Endothelial cell of umbilical vein (primary cell): ENCODE measurements around the gene CACNA2D3. TPM values are rescaled to one million over a fixed set of nuclear protein-coding genes. Genes with fewer than 3 reads are reported as not detected.

Experiments
- BruUV-seq: library from RNA; stranded (reverse); fragments of 400-500 nt; replicated peaks from 2 replicates; lab custom pipeline; 2021; lab: Mats Ljungman, UMichigan
- CTCF ChIA-PET: fragments of 300-600, 350-600 bp; sonication (Branson Sonifier 250); formaldehyde crosslinking; loops from one replicate; lab custom pipeline; 2021; ENCODE audit warnings: antibody characterized with exemption, inconsistent platforms; lab: Charles Lee
- POLR2A ChIA-PET: fragments of 300-600, 350-600 bp; sonication (Branson Sonifier 250); formaldehyde crosslinking; loops from one replicate; lab custom pipeline; 2021; ENCODE audit warnings: antibody characterized with exemption, inconsistent platforms; lab: Charles Lee
- DNase-seq: peaks from one replicate; pipeline ENCODE4 v3.0.0-alpha.2; 2011; ENCODE audit warnings: low read depth, low spot score
- FAIRE-seq: peaks from 2 replicates; lab custom pipeline; 2011; peaks lifted over from hg19 to GRCh38; lab: Jason Lieb, UNC
- H2AFZ ChIP-seq: 2 replicates; pipeline ENCODE4 v1.6.0; 2012; ENCODE audit warnings: low read depth, low read length, control low read depth, inconsistent platforms
- H3K27ac ChIP-seq: 2 replicates; pipeline ENCODE4 v1.5.1; 2011; ENCODE audit warnings: low read depth, mild to moderate bottlenecking, control low read depth, low read length, moderate library complexity; ENCODE audit not compliant: insufficient read depth
- H3K27me3 ChIP-seq, 2 experiments: 2 replicates each; pipeline versions ENCODE4 v1.6.0 to v1.6.1; 2011; ENCODE audit warnings: low read length in 2 of 2, mixed read lengths in 1 of 2; ENCODE audit not compliant: control insufficient read depth in 2 of 2, insufficient read depth in 2 of 2
- H3K36me3 ChIP-seq, 2 experiments: 2 replicates in 1 of 2; 3 replicates in 1 of 2; pipeline ENCODE4 v1.5.1; 2011; ENCODE audit warnings: low read length in 2 of 2, mild to moderate bottlenecking in 1 of 2, moderate library complexity in 1 of 2; ENCODE audit not compliant: control insufficient read depth in 2 of 2, insufficient read depth in 2 of 2; ENCODE audit errors: extremely low read depth in 1 of 2
- H3K4me1 ChIP-seq: 3 replicates; pipeline ENCODE4 v1.5.1; 2011; ENCODE audit warnings: mild to moderate bottlenecking, low read length; ENCODE audit not compliant: control insufficient read depth, insufficient read depth; ENCODE audit errors: extremely low read depth
- H3K4me2 ChIP-seq: 2 replicates; pipeline ENCODE4 v1.6.1; 2011; ENCODE audit warnings: low read length, control low read depth, mixed read lengths; ENCODE audit not compliant: insufficient read depth
- H3K4me3 ChIP-seq, 3 experiments: fragments of 200-600 bp in 1 of 3; sonication (generic), shearing (Covaris generic) in 1 of 3; replicated peaks in 1 of 3; 2 replicates each; pipeline ENCODE4 v1.5.1; 2011 to 2016; ENCODE audit warnings: control low read depth in 3 of 3, low read length in 3 of 3, mild to moderate bottlenecking in 2 of 3, inconsistent platforms in 1 of 3, low read depth in 1 of 3, moderate library complexity in 1 of 3; ENCODE audit not compliant: insufficient read depth in 1 of 3
- H3K79me2 ChIP-seq: 2 replicates; pipeline ENCODE4 v1.6.0; 2012; ENCODE audit warnings: low read length, inconsistent platforms; ENCODE audit not compliant: control insufficient read depth, insufficient read depth
- H3K9ac ChIP-seq: replicated peaks from 2 replicates; pipeline ENCODE3; 2011; ENCODE audit warnings: low read length, control low read depth; ENCODE audit not compliant: insufficient read depth; ENCODE audit errors: extremely low read depth
- H3K9me1 ChIP-seq: replicated peaks from 3 replicates; pipeline ENCODE4 v1.6.0; 2011; ENCODE audit warnings: mild to moderate bottlenecking, low read length; ENCODE audit not compliant: control insufficient read depth, insufficient read depth; ENCODE audit errors: extremely low read depth
- H3K9me3 ChIP-seq: replicated peaks from 2 replicates; pipeline ENCODE4 v1.5.1; 2012; ENCODE audit warnings: low read length, inconsistent platforms; ENCODE audit not compliant: control insufficient read depth, insufficient read depth
- H4K20me1 ChIP-seq: replicated peaks from 2 replicates; pipeline ENCODE3; 2011; ENCODE audit warnings: mild to moderate bottlenecking, low read length; ENCODE audit not compliant: control insufficient read depth, insufficient read depth; ENCODE audit errors: extremely low read depth
- EZH2 ChIP-seq: IDR thresholded peaks from 2 replicates; pipeline ENCODE4 v1.6.1; 2012; ENCODE audit warnings: borderline replicate concordance, low read depth, mild to moderate bottlenecking, moderate library complexity, low read length, inconsistent platforms; ENCODE audit not compliant: severe bottlenecking
- FOS ChIP-seq: IDR thresholded peaks from 2 replicates; pipeline ENCODE4 v1.6.1; 2011; ENCODE audit warnings: mild to moderate bottlenecking, low read length, moderate library complexity, borderline replicate concordance; ENCODE audit not compliant: insufficient read depth
- GATA2 ChIP-seq: IDR thresholded peaks from 2 replicates; pipeline ENCODE4 v1.7.0; 2011; ENCODE audit warnings: low read depth, mild to moderate bottlenecking, moderate library complexity, mixed read lengths, low read length; ENCODE audit not compliant: insufficient read length, insufficient read depth
- JUN ChIP-seq: IDR thresholded peaks from 2 replicates; pipeline ENCODE4 v1.6.1; 2011; ENCODE audit warnings: borderline replicate concordance, low read depth; ENCODE audit not compliant: insufficient read length, insufficient read depth
- MYC ChIP-seq: IDR thresholded peaks from one replicate; pipeline ENCODE4 v1.6.1; 2011; ENCODE audit warnings: mild to moderate bottlenecking, low read depth, low read length
- POLR2A ChIP-seq: IDR thresholded peaks from 2 replicates; pipeline ENCODE4 v1.6.1; 2012; ENCODE audit warnings: low read depth, mild to moderate bottlenecking, control low read depth, low read length
- POLR2AphosphoS5 ChIP-seq: IDR thresholded peaks from 2 replicates; pipeline ENCODE4 v1.6.1; 2012; ENCODE audit warnings: low read depth, mild to moderate bottlenecking, control low read depth, low read length, moderate library complexity; ENCODE audit not compliant: insufficient read depth
- dilution Hi-C: fragments of 300-500 bp; cut with MboI; formaldehyde crosslinking; loops from one replicate; pipeline ENCODE4 v1.15.0; 2019; ENCODE audit warnings: low sequenced_read_pairs; ENCODE audit not compliant: extremely low pct_ligation_motif_present
- intact Hi-C: fragments of 100-400 bp; cut with micrococcal nuclease; formaldehyde crosslinking; loops from one replicate; pipeline ENCODE4 v1.10.0; 2022
- polyA plus RNA-seq, 4 experiments: library from polyadenylated mRNA; depleted of rRNA in 3 of 4; stranded (reverse) in 3 of 4; unstranded in 1 of 4; fragments of >200 nt; gene quantifications; 2 replicates each; pipeline versions ENCODE4 v1.2.1 to v1.2.3, GENCODE V29; 2011 to 2012; ENCODE audit warnings: missing spikeins in 1 of 4
- total RNA-seq: library from RNA; stranded (reverse); gene quantifications from 2 replicates; pipeline ENCODE4 v1.2.3, GENCODE V29; 2021
- TF ChIP-seq, protein P1 (sequence below): IDR thresholded peaks from 2 replicates; pipeline ENCODE4 v1.6.1; 2011; ENCODE audit not compliant: insufficient read depth, insufficient read length
- TF ChIP-seq, protein P2 (sequence below), 2 donors: IDR thresholded peaks; 1 replicate in 1 of 2; 2 replicates in 1 of 2; pipeline ENCODE4 v1.5.1; 2011; ENCODE audit warnings: low read length in 2 of 2, mild to moderate bottlenecking in 2 of 2, moderate library complexity in 2 of 2, control low read depth in 1 of 2, inconsistent platforms in 1 of 2, low read depth in 1 of 2; ENCODE audit not compliant: insufficient read depth in 1 of 2; ENCODE audit errors: extremely low read depth in 1 of 2

The CACNA2D3 gene
- total and polyA plus RNA-seq, 2 donors (not counting 3 experiments of a cell fraction or from before 2014, with no cell fraction given): not detected

DNA sequence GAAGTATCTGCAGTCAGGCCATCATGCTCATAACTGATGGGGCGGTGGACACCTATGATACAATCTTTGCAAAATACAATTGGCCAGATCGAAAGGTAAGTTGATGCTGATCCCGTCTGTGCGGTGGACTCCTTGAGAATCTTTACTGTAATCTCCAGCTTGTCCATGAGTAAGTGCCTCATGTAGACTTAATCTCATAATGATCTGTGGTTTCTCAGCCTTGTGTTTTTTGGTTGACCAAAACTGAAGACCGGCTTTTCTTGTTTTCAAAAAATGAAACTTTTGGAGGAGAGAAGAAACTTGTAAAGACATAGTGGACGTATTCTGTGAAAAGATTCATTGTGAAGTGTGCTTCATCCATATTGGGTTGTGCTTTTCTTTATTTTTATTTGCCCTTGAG, 519.8 kb downstream of the CACNA2D3 start:
- Histone ChIP-seq H3K9ac (no peak overlapping the region), H2AFZ (no peak overlapping the region), H3K4me1 (no peaks in the 10 kb centered on the region), H4K20me1 (no peaks in the 10 kb centered on the region), H3K27ac (no peak overlapping the region), H3K27me3 (no peaks in the 10 kb centered on the region), H3K79me2 (no peaks in the 10 kb centered on the region), H3K4me3 (no peak overlapping the region), H3K36me3 (no peaks in the 10 kb centered on the region), H3K4me2 (no peak overlapping the region), H3K9me1 (no peaks in the 10 kb centered on the region), H3K9me3 (no peaks in the 10 kb centered on the region)
- intact Hi-C loops: no loop called here
- no peak for FAIRE-seq
- no peak for TF ChIP-seq EZH2
- no peak for TF ChIP-seq GATA2
- no peak for TF ChIP-seq JUN
- TF ChIP-seq, protein P1, sequence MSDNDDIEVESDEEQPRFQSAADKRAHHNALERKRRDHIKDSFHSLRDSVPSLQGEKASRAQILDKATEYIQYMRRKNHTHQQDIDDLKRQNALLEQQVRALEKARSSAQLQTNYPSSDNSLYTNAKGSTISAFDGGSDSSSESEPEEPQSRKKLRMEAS: no peak
- no peak for TF ChIP-seq POLR2AphosphoS5
- TF ChIP-seq POLR2A: no peak
- TF ChIP-seq, protein P2, sequence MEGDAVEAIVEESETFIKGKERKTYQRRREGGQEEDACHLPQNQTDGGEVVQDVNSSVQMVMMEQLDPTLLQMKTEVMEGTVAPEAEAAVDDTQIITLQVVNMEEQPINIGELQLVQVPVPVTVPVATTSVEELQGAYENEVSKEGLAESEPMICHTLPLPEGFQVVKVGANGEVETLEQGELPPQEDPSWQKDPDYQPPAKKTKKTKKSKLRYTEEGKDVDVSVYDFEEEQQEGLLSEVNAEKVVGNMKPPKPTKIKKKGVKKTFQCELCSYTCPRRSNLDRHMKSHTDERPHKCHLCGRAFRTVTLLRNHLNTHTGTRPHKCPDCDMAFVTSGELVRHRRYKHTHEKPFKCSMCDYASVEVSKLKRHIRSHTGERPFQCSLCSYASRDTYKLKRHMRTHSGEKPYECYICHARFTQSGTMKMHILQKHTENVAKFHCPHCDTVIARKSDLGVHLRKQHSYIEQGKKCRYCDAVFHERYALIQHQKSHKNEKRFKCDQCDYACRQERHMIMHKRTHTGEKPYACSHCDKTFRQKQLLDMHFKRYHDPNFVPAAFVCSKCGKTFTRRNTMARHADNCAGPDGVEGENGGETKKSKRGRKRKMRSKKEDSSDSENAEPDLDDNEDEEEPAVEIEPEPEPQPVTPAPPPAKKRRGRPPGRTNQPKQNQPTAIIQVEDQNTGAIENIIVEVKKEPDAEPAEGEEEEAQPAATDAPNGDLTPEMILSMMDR (IDR thresholded peaks at IDR 0.05; ENCODE audit: extremely low read depth in 1 of 2, insufficient read depth in 1 of 2, low read depth in 1 of 2, low read length in 2 of 2): no peak
- no peak for TF ChIP-seq FOS
- TF ChIP-seq MYC: no peak
- DNase-seq: no peak
- ChIA-PET CTCF (no interaction called here), POLR2A (no interaction called here)
- BruUV-seq: no TSS peak
- dilution Hi-C loops: no loop called here
